Measurements from ENCODE around the gene MOB1B. TPM values are rescaled to one million over a fixed set of nuclear protein-coding genes. Genes with fewer than 3 reads are reported as not detected.
"Not testable (repeated sequence)": the region's sequence is repeated elsewhere in the genome, so short reads cannot be mapped to it uniquely, and the experiment has no call there.

The MOB1B gene
- total and polyA plus RNA-seq, 2 experiments from 2014 or later = 5.3 to 23.5 TPM

- H3K9me3 ChIP-seq (ENCODE audit: low read depth) = no peaks in the 10 kb centered on the region
- no peak overlapping the region for H2AFZ ChIP-seq
- H3K4me1 ChIP-seq (ENCODE audit: insufficient read depth) = no peaks in the 10 kb centered on the region
- no peaks in the 10 kb centered on the region for H3K79me2 ChIP-seq
- H3K4me3 ChIP-seq = no peak overlapping the region
- WGBS (ENCODE audit: low lambda C conversion rate, missing lambda C conversion rate) = 79% methylated on average over 1 of the region's 1 CpG
- H3K9me2 ChIP-seq (replicated peaks; ENCODE audit: insufficient read depth) = no peaks in the 10 kb centered on the region
- no peaks in the 10 kb centered on the region for H3K36me3 ChIP-seq (replicated peaks; ENCODE audit: insufficient read depth, low read depth)
- H3K4me2 ChIP-seq = no peak overlapping the region
- TF ChIP-seq CTCF (IDR thresholded peaks at IDR 0.05; ENCODE audit: poor library complexity) (no peak), EZH2 (IDR thresholded peaks at IDR 0.05; ENCODE audit: borderline replicate concordance) (no peak), EZH2phosphoT487 (IDR thresholded peaks at IDR 0.05; ENCODE audit: low read depth, severe bottlenecking, unreplicated experiment) (no peak)
- no peak overlapping the region for H3K27ac ChIP-seq
- H3K27me3 ChIP-seq = no peaks in the 10 kb centered on the region
- no peaks in the 10 kb centered on the region for H4K20me1 ChIP-seq (ENCODE audit: insufficient read depth, poor library complexity, severe bottlenecking)
- DNase-seq (ENCODE audit: low spot score) = no peak
These were observed 127.3 kb downstream of the MOB1B start for GRCh38 chr4:71029504-71029903.

GRCh38 chr4:71032106-71032505 lies 129.9 kb downstream of the MOB1B start:
- H3K79me2 ChIP-seq; DNase-seq (ENCODE audit: low spot score); H3K4me3 ChIP-seq; H3K4me2 ChIP-seq; H2AFZ ChIP-seq; H3K27me3 ChIP-seq; H3K27ac ChIP-seq; H3K9me2 ChIP-seq (replicated peaks; ENCODE audit: insufficient read depth); H3K4me1 ChIP-seq (ENCODE audit: insufficient read depth); H4K20me1 ChIP-seq (ENCODE audit: insufficient read depth, poor library complexity, severe bottlenecking); H3K36me3 ChIP-seq (replicated peaks; ENCODE audit: insufficient read depth, low read depth); H3K9me3 ChIP-seq (ENCODE audit: low read depth): not testable (repeated sequence)
- 87% methylated on average over 10 of the region's 10 CpGs for WGBS (ENCODE audit: low lambda C conversion rate, missing lambda C conversion rate)

Other genes starting within 250 kb of the MOB1B start
- 0.44 TPM in 1 of 2 replicates, not detected in the other for gene JCHAIN, start 235.9 kb upstream of the MOB1B start, total RNA-seq
- not detected in 2 replicates for gene JCHAIN, start 235.9 kb upstream of the MOB1B start, polyA plus RNA-seq
- gene UTP3, start 213.8 kb upstream of the MOB1B start, total RNA-seq = 16.2 and 19.8 TPM in 2 replicates
- 12.0 and 13.9 TPM in 2 replicates for gene UTP3, start 213.8 kb upstream of the MOB1B start, polyA plus RNA-seq
- 31.2 and 40.1 TPM in 2 replicates for gene RUFY3, start 180.4 kb upstream of the MOB1B start, total RNA-seq
- 22.2 and 25.6 TPM in 2 replicates for gene RUFY3, start 180.4 kb upstream of the MOB1B start, polyA plus RNA-seq
- gene GRSF1, start 62.5 kb upstream of the MOB1B start, total RNA-seq = 85.1 and 85.4 TPM in 2 replicates
- gene GRSF1, start 62.5 kb upstream of the MOB1B start, polyA plus RNA-seq = 78.2 and 80.0 TPM in 2 replicates
- 18.4 and 19.7 TPM in 2 replicates for gene DCK, start 91.3 kb downstream of the MOB1B start, total RNA-seq
- gene DCK, start 91.3 kb downstream of the MOB1B start, polyA plus RNA-seq = 11.9 and 12.8 TPM in 2 replicates

Measured in hepatocyte (in vitro differentiated cells).